ENCODE measurements around the gene ACOT7.

ACOT7 gene

DNA sequence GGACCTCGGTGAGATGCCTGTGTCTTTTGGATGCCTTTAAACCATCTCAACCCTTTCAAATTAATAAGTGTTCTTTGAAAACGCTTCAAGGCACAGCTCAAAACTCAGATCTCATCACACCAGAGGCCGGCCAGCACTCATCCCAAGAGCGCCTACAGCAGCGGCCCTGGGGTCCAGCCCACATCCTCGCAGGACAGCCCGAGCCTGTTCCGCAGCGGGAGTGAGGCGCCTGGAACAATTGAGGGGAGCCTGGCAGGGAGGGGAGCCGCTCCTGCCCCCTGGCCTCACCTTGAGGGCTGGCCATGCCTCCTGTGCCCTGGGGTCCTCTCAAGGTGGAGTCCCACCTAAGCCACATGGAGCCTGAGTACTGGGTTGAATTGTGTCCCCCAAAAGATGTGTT, 37.9 kb downstream of the ACOT7 start:
- Histone ChIP-seq H3K4me1 (ENCODE audit: control insufficient read depth in 1 of 2, insufficient read depth in 1 of 2, low read depth in 1 of 2, low read length in 1 of 2) (no peaks in the 10 kb centered on the region), H3K27ac (no peak overlapping the region), H3K27me3 (peaks cover 19% of the 10 kb centered on the region), H3K4me3 (ENCODE audit: low read depth in 1 of 2, low read length in 1 of 2) (no peak overlapping the region), H3K36me3 (no peaks in the 10 kb centered on the region), H3K9me3 (no peaks in the 10 kb centered on the region)
- TF ChIP-seq, protein P1, sequence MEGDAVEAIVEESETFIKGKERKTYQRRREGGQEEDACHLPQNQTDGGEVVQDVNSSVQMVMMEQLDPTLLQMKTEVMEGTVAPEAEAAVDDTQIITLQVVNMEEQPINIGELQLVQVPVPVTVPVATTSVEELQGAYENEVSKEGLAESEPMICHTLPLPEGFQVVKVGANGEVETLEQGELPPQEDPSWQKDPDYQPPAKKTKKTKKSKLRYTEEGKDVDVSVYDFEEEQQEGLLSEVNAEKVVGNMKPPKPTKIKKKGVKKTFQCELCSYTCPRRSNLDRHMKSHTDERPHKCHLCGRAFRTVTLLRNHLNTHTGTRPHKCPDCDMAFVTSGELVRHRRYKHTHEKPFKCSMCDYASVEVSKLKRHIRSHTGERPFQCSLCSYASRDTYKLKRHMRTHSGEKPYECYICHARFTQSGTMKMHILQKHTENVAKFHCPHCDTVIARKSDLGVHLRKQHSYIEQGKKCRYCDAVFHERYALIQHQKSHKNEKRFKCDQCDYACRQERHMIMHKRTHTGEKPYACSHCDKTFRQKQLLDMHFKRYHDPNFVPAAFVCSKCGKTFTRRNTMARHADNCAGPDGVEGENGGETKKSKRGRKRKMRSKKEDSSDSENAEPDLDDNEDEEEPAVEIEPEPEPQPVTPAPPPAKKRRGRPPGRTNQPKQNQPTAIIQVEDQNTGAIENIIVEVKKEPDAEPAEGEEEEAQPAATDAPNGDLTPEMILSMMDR (IDR thresholded peaks at IDR 0.05): no peak

DNA sequence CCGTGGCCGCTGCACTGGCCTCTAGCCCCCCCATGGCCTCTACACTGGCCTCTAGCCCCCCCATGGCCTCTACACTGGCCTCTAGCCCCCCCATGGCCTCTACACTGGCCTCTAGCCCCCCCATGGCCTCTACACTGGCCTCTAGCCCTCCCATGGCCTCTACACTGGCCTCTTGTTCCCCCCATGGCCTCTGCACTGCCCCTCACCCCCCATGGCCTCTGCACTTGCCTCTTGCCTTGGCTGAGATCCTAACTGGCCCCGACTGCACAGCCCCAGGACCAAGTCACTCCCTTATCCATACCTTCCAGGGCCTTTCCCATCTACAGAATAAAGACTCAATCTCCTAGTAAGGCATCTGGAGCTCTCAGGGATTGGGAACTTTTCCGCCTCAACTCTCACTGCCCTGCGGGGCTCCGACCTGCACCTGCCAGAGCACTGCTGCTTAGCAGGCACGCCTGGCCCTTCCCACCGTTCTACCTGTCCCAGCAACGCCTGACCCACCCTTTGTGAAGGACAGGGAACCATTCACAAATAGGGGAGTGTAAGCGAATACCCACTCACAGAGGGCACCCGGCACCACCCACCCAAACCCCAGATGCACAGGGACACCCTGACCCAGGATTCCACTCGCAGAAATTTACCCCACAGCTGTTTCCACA, 38.8 kb downstream of the ACOT7 start:
- Histone ChIP-seq H3K27ac (no peak overlapping the region), H3K36me3 (no peaks in the 10 kb centered on the region), H3K4me3 (ENCODE audit: low read depth in 1 of 2, low read length in 1 of 2) (no peak overlapping the region), H3K4me1 (ENCODE audit: control insufficient read depth in 1 of 2, insufficient read depth in 1 of 2, low read depth in 1 of 2, low read length in 1 of 2) (no peaks in the 10 kb centered on the region), H3K9me3 (no peaks in the 10 kb centered on the region), H3K27me3 (peaks cover 18% of the 10 kb centered on the region)
- TF ChIP-seq, protein P1 (IDR thresholded peaks at IDR 0.05): no peak

DNA sequence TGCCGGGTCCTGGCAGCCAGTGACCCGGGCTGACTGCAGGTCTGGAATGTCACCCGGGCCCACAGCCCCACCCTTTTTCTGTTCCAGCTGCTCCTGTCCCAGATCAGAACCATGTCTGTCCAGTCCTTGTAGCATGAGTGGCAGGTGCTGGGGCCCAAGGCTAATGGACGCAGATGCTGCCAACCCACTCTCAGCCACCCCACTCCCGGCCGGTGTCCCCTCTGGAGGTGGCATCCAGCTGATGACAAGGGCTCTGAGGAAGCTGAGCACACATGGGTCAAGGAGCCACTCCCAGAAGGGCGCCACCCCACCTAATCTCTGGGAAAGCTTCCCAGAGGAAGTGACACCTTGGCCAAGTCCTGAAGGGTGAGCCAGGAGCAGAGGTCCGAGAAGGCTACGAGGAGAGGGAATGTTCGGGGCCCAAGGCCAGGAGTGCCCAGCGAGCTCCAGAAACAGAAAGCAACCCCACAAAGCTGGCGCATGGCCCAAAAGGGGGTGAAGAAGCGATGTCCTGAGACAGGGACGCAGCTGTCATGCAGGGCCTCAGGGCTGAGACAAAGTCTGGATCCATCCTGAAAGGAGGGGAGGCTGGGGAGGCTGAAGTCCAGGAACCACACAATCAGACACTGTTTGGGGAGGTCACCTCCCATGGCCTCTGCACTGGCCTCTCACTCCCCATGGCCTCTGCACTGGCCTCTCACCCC, 39.5 kb downstream of the ACOT7 start:
- H3K4me3 ChIP-seq (ENCODE audit: low read depth in 1 of 2, low read length in 1 of 2): no peak overlapping the region
- no peak overlapping the region for H3K27ac ChIP-seq
- H3K9me3 ChIP-seq: no peaks in the 10 kb centered on the region
- no peaks in the 10 kb centered on the region for H3K36me3 ChIP-seq
- H3K4me1 ChIP-seq (ENCODE audit: control insufficient read depth in 1 of 2, insufficient read depth in 1 of 2, low read depth in 1 of 2, low read length in 1 of 2): no peaks in the 10 kb centered on the region
- H3K27me3 ChIP-seq: peaks cover 11% of the 10 kb centered on the region
- TF ChIP-seq, protein P1 (IDR thresholded peaks at IDR 0.05): no peak

DNA sequence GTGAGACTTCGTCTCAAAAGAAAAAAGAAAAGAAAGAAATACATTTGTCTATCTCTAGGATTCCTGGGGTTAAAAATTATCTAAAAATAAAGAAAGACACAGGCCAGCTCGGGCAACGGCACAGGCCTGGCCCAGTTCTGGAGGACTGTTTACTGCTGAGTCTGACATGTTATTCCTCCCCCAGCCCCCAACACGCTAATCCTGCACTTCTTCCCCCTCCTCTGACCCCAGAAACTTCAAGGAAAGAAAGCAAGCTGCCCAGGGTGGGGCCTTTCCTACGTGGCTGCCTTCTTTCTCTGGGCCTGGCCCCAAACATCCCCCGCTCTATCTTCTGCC, 40.0 kb downstream of the ACOT7 start:
- Histone ChIP-seq H3K4me1 (ENCODE audit: control insufficient read depth in 1 of 2, insufficient read depth in 1 of 2, low read depth in 1 of 2, low read length in 1 of 2) (peaks cover 0 to under 1% of the 10 kb centered on the region in 2 experiments), H3K4me3 (ENCODE audit: low read depth in 1 of 2, low read length in 1 of 2) (no peak overlapping the region), H3K36me3 (no peaks in the 10 kb centered on the region), H3K27ac (no peak overlapping the region), H3K9me3 (no peaks in the 10 kb centered on the region), H3K27me3 (peaks cover 6% of the 10 kb centered on the region)
- TF ChIP-seq, protein P1 (IDR thresholded peaks at IDR 0.05): no peak

DNA sequence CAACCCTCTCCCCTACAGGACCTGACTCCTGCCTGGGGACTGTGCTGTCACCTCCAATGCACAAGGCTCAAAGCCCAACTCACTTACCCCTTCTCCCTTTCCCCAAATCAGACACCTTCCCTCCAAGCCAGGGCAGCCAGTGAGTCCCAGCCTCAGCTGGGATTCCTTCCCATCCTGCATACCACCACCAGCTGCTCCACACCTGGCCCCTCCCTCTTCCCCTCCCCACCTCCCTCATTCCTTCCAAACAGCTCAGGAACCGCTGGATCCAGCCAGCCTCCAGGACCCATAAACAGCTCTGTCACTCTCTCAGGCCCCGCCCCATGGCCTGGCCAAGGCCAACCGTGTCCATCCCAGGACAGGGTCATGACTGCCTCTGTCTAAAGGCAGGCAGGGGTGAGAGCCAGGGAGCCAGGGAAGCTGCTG, 41.4 kb downstream of the ACOT7 start:
- Histone ChIP-seq H3K9me3 (no peaks in the 10 kb centered on the region), H3K4me3 (ENCODE audit: low read depth in 1 of 2, low read length in 1 of 2) (no peak overlapping the region), H3K36me3 (no peaks in the 10 kb centered on the region), H3K27me3 (no peaks in the 10 kb centered on the region), H3K4me1 (ENCODE audit: control insufficient read depth in 1 of 2, insufficient read depth in 1 of 2, low read depth in 1 of 2, low read length in 1 of 2) (peaks cover 0 to 9% of the 10 kb centered on the region in 2 experiments), H3K27ac (no peak overlapping the region)
- TF ChIP-seq, protein P1 (IDR thresholded peaks at IDR 0.05): no peak
